Measurements from ENCODE around the gene PALD1. TPM values are rescaled to one million over a fixed set of nuclear protein-coding genes. Genes with fewer than 3 reads are reported as not detected.

Gene PALD1
- total and polyA plus RNA-seq, 2 experiments from 2014 or later = 11.9 to 58.2 TPM

DNA sequence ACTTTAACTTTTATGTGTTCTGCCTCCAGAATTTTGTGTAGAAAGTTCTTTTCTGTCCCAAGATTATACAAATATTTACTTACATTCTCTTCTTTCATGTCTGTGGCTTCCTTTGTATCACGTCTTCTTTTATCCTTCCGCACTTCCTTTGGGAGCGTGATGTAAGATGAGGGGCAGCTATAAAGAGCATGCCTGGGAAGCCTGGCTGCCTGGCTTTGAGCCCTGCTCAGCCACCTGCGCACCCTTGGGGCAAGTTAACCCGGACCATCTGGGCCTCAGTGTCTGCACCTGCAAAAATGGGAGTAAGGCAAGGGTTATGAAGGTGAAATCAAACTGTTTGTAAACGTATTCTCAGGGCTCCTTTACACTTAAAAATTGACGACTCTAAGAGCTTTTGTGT lies 25.2 kb downstream of the PALD1 start:
- ATAC-seq = no peak

More for the DNA sequence above, 25.2 kb downstream of the PALD1 start:
- 0 out of 3 replicates have a peak, but pooled peaks cover 2% of the 10 kb centered on the region for H3K36me3 Mint-ChIP-seq (ENCODE audit: low read depth)
- H4K20me1 ChIP-seq (replicated peaks; ENCODE audit: insufficient read depth) = peaks cover 11% of the 10 kb centered on the region; the same call in 1 of the 2 replicates
- 0 out of 2 replicates have a peak, but pooled peaks cover 4% of the 10 kb centered on the region for H3F3A ChIP-seq (replicated peaks; ENCODE audit: low read depth)
- H3K27me3 ChIP-seq (ENCODE audit: insufficient read depth) = no peaks in the 10 kb centered on the region
- H3K4me2 ChIP-seq = no peak overlapping the region
- DNase-seq (ENCODE audit: low spot score) = no peak
- no peak overlapping the region for H3K4me3 ChIP-seq
- H3K27ac Mint-ChIP-seq = no peak overlapping the region
- H3K4me1 Mint-ChIP-seq = peaks cover 35% of the 10 kb centered on the region
- no peaks in the 10 kb centered on the region for H3K9me2 ChIP-seq (ENCODE audit: insufficient read depth)
- no peak overlapping the region for H3K4me3 Mint-ChIP-seq
- H2AFZ ChIP-seq = no peak overlapping the region
- peaks cover 4% of the 10 kb centered on the region; the same call in 1 of the 2 replicates for H3K4me1 ChIP-seq (ENCODE audit: insufficient read depth)
- H3K36me3 ChIP-seq (ENCODE audit: insufficient read depth) = no peaks in the 10 kb centered on the region
- H3K27ac ChIP-seq (ENCODE audit: low read depth) = no peak overlapping the region
- H3K27me3 Mint-ChIP-seq (ENCODE audit: insufficient read depth, low read depth, poor library complexity) = peaks cover 6% of the 10 kb centered on the region
- peaks cover 35% of the 10 kb centered on the region for H3K79me2 ChIP-seq (replicated peaks; ENCODE audit: insufficient read depth)
- TF ChIP-seq CREB1 (CRISPR knock-in tag; IDR thresholded peaks at IDR 0.05; ENCODE audit: low read depth) (no peak), NANOG (IDR thresholded peaks at IDR 0.05; ENCODE audit: borderline replicate concordance) (no peak), STAT1 (IDR thresholded peaks at IDR 0.05; ENCODE audit: unreplicated experiment) (no peak), EZH2phosphoT487 (IDR thresholded peaks at IDR 0.05; ENCODE audit: unreplicated experiment) (no peak), JUNB (IDR thresholded peaks at IDR 0.05; ENCODE audit: unreplicated experiment) (no peak), EZH2 (IDR thresholded peaks at IDR 0.05; ENCODE audit: low read depth, unreplicated experiment) (no peak), ZNF114 (CRISPR knock-in tag; IDR thresholded peaks at IDR 0.05) (no peak), POLR2AphosphoS5 (IDR thresholded peaks at IDR 0.05; ENCODE audit: low read depth) (no peak), ZNF331 (CRISPR knock-in tag; IDR thresholded peaks at IDR 0.05; ENCODE audit: low read depth) (no peak)
- TF ChIP-seq, protein P1, sequence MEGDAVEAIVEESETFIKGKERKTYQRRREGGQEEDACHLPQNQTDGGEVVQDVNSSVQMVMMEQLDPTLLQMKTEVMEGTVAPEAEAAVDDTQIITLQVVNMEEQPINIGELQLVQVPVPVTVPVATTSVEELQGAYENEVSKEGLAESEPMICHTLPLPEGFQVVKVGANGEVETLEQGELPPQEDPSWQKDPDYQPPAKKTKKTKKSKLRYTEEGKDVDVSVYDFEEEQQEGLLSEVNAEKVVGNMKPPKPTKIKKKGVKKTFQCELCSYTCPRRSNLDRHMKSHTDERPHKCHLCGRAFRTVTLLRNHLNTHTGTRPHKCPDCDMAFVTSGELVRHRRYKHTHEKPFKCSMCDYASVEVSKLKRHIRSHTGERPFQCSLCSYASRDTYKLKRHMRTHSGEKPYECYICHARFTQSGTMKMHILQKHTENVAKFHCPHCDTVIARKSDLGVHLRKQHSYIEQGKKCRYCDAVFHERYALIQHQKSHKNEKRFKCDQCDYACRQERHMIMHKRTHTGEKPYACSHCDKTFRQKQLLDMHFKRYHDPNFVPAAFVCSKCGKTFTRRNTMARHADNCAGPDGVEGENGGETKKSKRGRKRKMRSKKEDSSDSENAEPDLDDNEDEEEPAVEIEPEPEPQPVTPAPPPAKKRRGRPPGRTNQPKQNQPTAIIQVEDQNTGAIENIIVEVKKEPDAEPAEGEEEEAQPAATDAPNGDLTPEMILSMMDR (conservative IDR thresholded peaks at IDR 0.05; ENCODE audit: low read depth in 2 of 2) = no peak
- TF ChIP-seq, protein P2, sequence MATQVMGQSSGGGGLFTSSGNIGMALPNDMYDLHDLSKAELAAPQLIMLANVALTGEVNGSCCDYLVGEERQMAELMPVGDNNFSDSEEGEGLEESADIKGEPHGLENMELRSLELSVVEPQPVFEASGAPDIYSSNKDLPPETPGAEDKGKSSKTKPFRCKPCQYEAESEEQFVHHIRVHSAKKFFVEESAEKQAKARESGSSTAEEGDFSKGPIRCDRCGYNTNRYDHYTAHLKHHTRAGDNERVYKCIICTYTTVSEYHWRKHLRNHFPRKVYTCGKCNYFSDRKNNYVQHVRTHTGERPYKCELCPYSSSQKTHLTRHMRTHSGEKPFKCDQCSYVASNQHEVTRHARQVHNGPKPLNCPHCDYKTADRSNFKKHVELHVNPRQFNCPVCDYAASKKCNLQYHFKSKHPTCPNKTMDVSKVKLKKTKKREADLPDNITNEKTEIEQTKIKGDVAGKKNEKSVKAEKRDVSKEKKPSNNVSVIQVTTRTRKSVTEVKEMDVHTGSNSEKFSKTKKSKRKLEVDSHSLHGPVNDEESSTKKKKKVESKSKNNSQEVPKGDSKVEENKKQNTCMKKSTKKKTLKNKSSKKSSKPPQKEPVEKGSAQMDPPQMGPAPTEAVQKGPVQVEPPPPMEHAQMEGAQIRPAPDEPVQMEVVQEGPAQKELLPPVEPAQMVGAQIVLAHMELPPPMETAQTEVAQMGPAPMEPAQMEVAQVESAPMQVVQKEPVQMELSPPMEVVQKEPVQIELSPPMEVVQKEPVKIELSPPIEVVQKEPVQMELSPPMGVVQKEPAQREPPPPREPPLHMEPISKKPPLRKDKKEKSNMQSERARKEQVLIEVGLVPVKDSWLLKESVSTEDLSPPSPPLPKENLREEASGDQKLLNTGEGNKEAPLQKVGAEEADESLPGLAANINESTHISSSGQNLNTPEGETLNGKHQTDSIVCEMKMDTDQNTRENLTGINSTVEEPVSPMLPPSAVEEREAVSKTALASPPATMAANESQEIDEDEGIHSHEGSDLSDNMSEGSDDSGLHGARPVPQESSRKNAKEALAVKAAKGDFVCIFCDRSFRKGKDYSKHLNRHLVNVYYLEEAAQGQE (IDR thresholded peaks at IDR 0.05; ENCODE audit: unreplicated experiment) = no peak
- TF ChIP-seq, protein P3, sequence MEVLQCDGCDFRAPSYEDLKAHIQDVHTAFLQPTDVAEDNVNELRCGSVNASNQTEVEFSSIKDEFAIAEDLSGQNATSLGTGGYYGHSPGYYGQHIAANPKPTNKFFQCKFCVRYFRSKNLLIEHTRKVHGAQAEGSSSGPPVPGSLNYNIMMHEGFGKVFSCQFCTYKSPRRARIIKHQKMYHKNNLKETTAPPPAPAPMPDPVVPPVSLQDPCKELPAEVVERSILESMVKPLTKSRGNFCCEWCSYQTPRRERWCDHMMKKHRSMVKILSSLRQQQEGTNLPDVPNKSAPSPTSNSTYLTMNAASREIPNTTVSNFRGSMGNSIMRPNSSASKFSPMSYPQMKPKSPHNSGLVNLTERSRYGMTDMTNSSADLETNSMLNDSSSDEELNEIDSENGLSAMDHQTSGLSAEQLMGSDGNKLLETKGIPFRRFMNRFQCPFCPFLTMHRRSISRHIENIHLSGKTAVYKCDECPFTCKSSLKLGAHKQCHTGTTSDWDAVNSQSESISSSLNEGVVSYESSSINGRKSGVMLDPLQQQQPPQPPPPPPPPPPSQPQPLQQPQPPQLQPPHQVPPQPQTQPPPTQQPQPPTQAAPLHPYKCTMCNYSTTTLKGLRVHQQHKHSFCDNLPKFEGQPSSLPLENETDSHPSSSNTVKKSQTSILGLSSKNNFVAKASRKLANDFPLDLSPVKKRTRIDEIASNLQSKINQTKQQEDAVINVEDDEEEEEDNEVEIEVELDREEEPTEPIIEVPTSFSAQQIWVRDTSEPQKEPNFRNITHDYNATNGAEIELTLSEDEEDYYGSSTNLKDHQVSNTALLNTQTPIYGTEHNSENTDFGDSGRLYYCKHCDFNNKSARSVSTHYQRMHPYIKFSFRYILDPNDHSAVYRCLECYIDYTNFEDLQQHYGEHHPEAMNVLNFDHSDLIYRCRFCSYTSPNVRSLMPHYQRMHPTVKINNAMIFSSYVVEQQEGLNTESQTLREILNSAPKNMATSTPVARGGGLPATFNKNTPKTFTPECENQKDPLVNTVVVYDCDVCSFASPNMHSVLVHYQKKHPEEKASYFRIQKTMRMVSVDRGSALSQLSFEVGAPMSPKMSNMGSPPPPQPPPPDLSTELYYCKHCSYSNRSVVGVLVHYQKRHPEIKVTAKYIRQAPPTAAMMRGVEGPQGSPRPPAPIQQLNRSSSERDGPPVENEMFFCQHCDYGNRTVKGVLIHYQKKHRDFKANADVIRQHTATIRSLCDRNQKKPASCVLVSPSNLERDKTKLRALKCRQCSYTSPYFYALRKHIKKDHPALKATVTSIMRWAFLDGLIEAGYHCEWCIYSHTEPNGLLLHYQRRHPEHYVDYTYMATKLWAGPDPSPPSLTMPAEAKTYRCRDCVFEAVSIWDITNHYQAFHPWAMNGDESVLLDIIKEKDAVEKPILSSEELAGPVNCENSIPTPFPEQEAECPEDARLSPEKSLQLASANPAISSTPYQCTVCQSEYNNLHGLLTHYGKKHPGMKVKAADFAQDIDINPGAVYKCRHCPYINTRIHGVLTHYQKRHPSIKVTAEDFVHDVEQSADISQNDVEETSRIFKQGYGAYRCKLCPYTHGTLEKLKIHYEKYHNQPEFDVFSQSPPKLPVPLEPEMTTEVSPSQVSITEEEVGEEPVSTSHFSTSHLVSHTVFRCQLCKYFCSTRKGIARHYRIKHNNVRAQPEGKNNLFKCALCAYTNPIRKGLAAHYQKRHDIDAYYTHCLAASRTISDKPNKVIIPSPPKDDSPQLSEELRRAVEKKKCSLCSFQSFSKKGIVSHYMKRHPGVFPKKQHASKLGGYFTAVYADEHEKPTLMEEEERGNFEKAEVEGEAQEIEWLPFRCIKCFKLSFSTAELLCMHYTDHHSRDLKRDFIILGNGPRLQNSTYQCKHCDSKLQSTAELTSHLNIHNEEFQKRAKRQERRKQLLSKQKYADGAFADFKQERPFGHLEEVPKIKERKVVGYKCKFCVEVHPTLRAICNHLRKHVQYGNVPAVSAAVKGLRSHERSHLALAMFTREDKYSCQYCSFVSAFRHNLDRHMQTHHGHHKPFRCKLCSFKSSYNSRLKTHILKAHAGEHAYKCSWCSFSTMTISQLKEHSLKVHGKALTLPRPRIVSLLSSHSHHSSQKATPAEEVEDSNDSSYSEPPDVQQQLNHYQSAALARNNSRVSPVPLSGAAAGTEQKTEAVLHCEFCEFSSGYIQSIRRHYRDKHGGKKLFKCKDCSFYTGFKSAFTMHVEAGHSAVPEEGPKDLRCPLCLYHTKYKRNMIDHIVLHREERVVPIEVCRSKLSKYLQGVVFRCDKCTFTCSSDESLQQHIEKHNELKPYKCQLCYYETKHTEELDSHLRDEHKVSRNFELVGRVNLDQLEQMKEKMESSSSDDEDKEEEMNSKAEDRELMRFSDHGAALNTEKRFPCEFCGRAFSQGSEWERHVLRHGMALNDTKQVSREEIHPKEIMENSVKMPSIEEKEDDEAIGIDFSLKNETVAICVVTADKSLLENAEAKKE (CRISPR knock-in tag; IDR thresholded peaks at IDR 0.05) = no peak
- TF ChIP-seq, protein P4, sequence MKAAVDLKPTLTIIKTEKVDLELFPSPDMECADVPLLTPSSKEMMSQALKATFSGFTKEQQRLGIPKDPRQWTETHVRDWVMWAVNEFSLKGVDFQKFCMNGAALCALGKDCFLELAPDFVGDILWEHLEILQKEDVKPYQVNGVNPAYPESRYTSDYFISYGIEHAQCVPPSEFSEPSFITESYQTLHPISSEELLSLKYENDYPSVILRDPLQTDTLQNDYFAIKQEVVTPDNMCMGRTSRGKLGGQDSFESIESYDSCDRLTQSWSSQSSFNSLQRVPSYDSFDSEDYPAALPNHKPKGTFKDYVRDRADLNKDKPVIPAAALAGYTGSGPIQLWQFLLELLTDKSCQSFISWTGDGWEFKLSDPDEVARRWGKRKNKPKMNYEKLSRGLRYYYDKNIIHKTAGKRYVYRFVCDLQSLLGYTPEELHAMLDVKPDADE (IDR thresholded peaks at IDR 0.05) = no peak
- H3K9me3 Mint-ChIP-seq = no peaks in the 10 kb centered on the region
